Measurements from ENCODE around the gene GUCY2D.
A peak's percentile ranks its signal among the peaks of the same experiment; 100 is the strongest.

The GUCY2D gene

DNA sequence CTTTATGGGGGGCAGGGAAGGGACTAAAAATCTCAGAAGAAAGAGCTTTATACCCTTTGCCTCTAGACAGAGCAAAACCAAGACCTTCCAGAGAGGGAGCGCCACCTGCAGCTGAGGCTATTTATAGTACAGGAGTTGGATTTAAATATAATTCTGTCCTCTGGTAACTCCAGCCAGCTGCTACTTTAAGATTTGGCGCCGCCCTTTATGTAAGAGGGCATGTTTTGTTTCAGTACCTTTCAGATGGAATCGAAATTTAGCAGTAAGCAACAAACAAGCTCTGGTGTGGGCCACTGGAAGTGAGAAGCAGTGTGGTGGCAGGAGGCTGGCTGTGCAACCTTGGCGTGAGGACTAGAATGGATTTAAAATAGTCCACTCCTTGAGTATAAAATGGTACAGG is 5.2 kb upstream of the GUCY2D start:
- TF ChIP-seq CTCF (IDR thresholded peaks at IDR 0.05), result peak; percentile 36; the same call in 1 of the 2 replicates

DNA sequence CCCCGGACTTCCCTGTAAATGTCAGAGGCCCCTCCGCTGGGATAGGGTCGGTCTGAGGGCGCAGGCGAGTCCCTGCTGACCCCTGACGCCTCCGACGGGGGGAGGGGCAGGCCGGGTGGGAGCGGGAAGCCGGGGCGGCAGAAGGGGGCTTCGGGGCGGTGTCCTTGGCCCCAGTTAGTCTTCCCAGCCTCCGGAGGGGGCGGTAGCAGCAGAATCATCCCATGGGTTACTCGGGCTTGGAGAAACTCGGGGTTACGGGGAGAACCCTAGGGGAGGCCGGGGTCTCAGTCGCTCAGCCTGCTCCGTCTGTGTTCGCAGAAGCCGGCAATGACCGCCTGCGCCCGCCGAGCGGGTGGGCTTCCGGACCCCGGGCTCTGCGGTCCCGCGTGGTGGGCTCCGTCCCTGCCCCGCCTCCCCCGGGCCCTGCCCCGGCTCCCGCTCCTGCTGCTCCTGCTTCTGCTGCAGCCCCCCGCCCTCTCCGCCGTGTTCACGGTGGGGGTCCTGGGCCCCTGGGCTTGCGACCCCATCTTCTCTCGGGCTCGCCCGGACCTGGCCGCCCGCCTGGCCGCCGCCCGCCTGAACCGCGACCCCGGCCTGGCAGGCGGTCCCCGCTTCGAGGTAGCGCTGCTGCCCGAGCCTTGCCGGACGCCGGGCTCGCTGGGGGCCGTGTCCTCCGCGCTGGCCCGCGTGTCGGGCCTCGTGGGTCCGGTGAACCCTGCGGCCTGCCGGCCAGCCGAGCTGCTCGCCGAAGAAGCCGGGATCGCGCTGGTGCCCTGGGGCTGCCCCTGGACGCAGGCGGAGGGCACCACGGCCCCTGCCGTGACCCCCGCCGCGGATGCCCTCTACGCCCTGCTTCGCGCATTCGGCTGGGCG is 542 bp downstream of the GUCY2D start:
- TF ChIP-seq CTCF (IDR thresholded peaks at IDR 0.05), result no peak

DNA sequence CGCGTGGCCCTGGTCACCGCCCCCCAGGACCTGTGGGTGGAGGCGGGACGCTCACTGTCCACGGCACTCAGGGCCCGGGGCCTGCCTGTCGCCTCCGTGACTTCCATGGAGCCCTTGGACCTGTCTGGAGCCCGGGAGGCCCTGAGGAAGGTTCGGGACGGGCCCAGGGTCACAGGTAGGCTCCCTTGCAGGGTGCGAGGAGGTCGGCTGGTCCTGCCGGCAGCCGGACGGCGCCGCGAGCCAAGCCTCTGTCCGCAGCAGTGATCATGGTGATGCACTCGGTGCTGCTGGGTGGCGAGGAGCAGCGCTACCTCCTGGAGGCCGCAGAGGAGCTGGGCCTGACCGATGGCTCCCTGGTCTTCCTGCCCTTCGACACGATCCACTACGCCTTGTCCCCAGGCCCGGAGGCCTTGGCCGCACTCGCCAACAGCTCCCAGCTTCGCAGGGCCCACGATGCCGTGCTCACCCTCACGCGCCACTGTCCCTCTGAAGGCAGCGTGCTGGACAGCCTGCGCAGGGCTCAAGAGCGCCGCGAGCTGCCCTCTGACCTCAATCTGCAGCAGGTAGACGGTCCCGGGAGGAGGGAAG is 1.3 kb downstream of the GUCY2D start:
- TF ChIP-seq CTCF (IDR thresholded peaks at IDR 0.05), result no peak

DNA sequence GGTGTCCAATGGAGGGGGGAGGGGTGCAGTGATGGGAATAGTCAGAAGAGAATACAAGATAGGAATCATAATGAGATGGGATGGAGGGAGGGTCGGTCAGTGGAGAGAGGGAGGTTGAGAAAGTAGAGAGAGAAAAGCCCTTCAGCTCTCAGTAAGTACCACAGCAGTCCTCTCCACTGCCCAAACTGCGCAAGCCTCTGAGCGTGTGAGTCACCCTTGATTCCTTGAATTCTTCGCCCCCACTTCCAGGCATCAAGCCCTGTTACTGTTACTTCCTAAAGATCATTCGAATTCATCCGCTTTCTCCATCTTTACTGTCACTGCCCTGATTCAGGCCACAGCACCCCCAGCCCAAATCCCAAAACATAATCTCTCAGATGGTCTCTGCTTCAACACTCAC is 2.5 kb downstream of the GUCY2D start:
- TF ChIP-seq CTCF (IDR thresholded peaks at IDR 0.05), result no peak

DNA sequence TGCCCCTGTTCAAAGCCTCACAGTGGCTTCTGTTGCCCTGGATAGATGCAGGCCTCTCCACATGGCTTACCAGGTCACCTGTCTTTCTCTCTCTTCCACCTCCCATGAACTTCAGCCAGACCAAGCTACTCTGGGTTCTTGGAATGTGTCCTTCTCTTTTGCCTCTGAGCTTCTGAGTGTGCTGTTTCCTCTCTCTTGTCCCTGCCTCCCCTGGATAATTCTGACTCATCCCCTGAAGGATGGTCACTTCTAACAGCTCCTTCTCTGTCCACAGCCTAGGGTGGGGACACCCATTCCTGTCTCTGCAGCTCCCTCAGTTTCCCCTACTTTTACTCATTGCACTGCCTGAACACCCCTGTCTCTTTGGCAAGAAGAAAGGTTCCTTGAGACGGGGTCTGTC is 2.9 kb downstream of the GUCY2D start:
- no peak for TF ChIP-seq CTCF (IDR thresholded peaks at IDR 0.05)

- TF ChIP-seq CTCF (IDR thresholded peaks at IDR 0.05), result no peak
These were observed 3.7 kb downstream of the GUCY2D start for GRCh38 chr17:8005967-8006730.

GRCh38 chr17:8006836-8007680 is 4.6 kb downstream of the GUCY2D start:
- no peak for TF ChIP-seq CTCF (IDR thresholded peaks at IDR 0.05)

Measured in LNCAP (cell line).